ENCODE results near the gene RTN4IP1. TPM values are rescaled to one million over a fixed set of nuclear protein-coding genes. Genes with fewer than 3 reads are reported as not detected.

The RTN4IP1 gene
- total and polyA plus RNA-seq, 9 of the 15 experiments (the other 6 are each of a cell fraction or from before 2014, with no cell fraction given), result 17.9 to 46.0 (median 22.2) TPM

- no peak for TF ChIP-seq IRF1 (CRISPR knock-in tag; IDR thresholded peaks at IDR 0.05; ENCODE audit: borderline replicate concordance)
- no peak for TF ChIP-seq MCM7 (IDR thresholded peaks at IDR 0.05)
- TF ChIP-seq TGIF2 (CRISPR knock-in tag; IDR thresholded peaks at IDR 0.05), result no peak
- no peak for TF ChIP-seq CTBP1 (IDR thresholded peaks at IDR 0.05; ENCODE audit: borderline replicate concordance)
These were observed 92.9 kb downstream of the RTN4IP1 start (continued) for GRCh38 chr6:106536357-106536756.

GRCh38 chr6:106535012-106535411, 94.3 kb downstream of the RTN4IP1 start:
- no peaks in the 10 kb centered on the region for H3K9me3 ChIP-seq (replicated peaks; ENCODE audit: control insufficient read depth, insufficient read depth, low read depth, low read length)
- H3K27me3 ChIP-seq (ENCODE audit: control insufficient read depth in 2 of 2, insufficient read depth in 2 of 2, low read length in 2 of 2), result peaks cover 32 to 34% of the 10 kb centered on the region in 2 experiments
- DNase-seq (ENCODE audit: extremely low read depth in 1 of 4, low spot score in 3 of 4) (no peak), FAIRE-seq (no peak), ATAC-seq (no peak)
- no peaks in the 10 kb centered on the region for H3K79me2 ChIP-seq (ENCODE audit: control insufficient read depth, insufficient read depth, low read length)
- TF ChIP-seq HMG20B (CRISPR knock-in tag; IDR thresholded peaks at IDR 0.05) (no peak), ZNF324 (CRISPR knock-in tag; IDR thresholded peaks at IDR 0.05) (no peak), ZNF512 (tag; IDR thresholded peaks at IDR 0.05) (no peak), OTX1 (CRISPR knock-in tag; IDR thresholded peaks at IDR 0.05) (no peak), ZNF707 (CRISPR knock-in tag; conservative IDR thresholded peaks at IDR 0.05) (no peak), IRF2 (CRISPR knock-in tag; IDR thresholded peaks at IDR 0.05) (no peak), MCM7 (IDR thresholded peaks at IDR 0.05) (no peak)
- no peak overlapping the region for H3K9ac ChIP-seq (ENCODE audit: insufficient read depth in 1 of 2, low read depth in 2 of 2, low read length in 2 of 2)
- no peak overlapping the region for H2AFZ ChIP-seq (ENCODE audit: low read depth, low read length)
- H4K20me1 ChIP-seq (replicated peaks; ENCODE audit: control insufficient read depth, insufficient read depth, low read length), result no peaks in the 10 kb centered on the region
- H3K9me1 ChIP-seq (ENCODE audit: control insufficient read depth, insufficient read depth, low read length), result no peaks in the 10 kb centered on the region
- in situ Hi-C loops (cut with MboI) (no loop called here), intact Hi-C loops (cut with micrococcal nuclease) (no loop called here)
- no peak overlapping the region for H3K4me3 ChIP-seq
- POLR2A ChIA-PET, result interaction anchor here (0.5 to 1.0 kb wide), 2 partner anchors 50 to 60 kb away, joined by 3 read pairs; no protein-coding TSS in a partner anchor
- H3K4me2 ChIP-seq (ENCODE audit: insufficient read depth, low read length), result no peak overlapping the region
- CTCF ChIA-PET (ENCODE audit: low intra/inter-chr PET ratio), result no interaction called here
- BruUV-seq (replicated peaks), result no TSS peak
- no peak overlapping the region for H3K27ac ChIP-seq (ENCODE audit: extremely low read depth, low read depth, low read length)
- WGBS (ENCODE audit: insufficient coverage, low coverage, missing lambda C conversion rate), result 0% methylated on average over 2 of the region's 2 CpGs
- no peaks in the 10 kb centered on the region for H3K36me3 ChIP-seq (ENCODE audit: control insufficient read depth, insufficient read depth, low read length)
- no peaks in the 10 kb centered on the region for H3K4me1 ChIP-seq (replicated peaks in 1 of 2; ENCODE audit: control insufficient read depth in 2 of 2, insufficient read depth in 2 of 2, low read length in 2 of 2)

All from K562 (cell line).